Hematopoietic multipotent progenitor cell treated with erythropoietin and hydrocortisone succinate and interleukin-3 and kit ligand, for 8 days (in vitro differentiated cells): Measurements from ENCODE around the gene CEP162.
"Not testable (repeated sequence)": the region's sequence is repeated elsewhere in the genome, so short reads cannot be mapped to it uniquely, and the experiment has no call there.

Experiments
- DNase-seq: peaks from one replicate; pipeline ENCODE4 v3.0.0-alpha.2; 2015

Gene CEP162

GRCh38 chr6:84227434-84228197 is at the start of gene CEP162:
Gene CEP162 (minus strand): TSS chr6:84227643. CDS start chr6:84226393, 1,250 bp downstream.
- peak; percentile 92 for DNase-seq

- DNase-seq = no peak
Observed at GRCh38 chr6:84274856-84275255, 47.4 kb upstream of the CEP162 start.

DNA sequence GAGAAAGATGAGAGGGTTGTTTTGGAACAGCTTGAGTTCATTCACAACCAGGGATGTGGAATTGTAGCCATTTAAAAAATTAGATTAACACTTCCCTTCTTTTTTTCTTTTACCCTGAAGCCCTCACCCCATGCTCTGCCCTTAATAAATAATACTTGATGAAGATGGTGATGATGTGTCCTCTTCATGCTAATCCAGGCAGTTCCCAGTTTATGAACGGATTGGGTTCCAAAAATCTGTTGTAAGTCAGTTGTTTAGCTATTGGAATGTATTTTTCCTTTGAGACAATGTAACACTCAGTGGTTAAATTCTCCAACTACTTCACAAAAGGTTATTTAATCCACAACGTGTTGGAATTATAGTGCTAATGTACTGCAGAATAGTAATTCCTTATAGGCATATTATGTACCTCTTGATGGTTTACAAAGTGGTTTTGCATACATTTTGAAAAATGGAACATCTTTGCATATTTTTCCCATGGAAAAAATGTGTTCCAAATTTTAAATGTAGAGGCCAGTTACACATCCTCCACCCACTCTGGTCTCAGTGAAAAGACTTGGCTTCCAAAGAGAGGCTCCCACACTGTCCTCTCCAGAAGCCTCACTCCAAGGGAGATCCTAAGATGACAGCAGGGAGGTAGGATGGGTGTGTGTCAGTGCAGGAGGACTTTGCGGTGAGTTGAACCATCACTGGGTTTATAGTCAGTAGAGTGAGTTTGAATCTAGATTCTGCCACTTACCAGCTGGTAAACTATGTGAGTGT is 45.8 kb upstream of the CEP162 start:
- no peak for DNase-seq

DNA sequence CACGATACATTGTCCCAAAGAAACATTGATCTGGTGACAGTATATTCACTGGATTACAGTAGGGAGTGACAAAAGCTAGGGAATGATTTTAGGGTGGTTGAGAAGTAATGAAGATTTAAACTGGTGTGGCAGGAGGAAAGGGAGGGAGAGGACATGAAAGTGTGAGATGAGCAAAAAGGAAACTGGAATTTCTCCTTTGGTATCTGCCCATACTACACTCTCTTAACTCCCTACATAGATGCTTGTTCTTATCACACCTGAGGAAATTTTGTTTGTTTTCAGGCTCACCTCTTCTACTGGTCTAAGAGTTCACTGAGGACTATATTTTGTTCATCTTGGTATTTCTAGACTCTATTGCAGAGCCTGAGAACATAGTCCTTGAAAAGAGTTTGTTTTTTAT is 44.9 kb upstream of the CEP162 start:
- no peak for DNase-seq

DNA sequence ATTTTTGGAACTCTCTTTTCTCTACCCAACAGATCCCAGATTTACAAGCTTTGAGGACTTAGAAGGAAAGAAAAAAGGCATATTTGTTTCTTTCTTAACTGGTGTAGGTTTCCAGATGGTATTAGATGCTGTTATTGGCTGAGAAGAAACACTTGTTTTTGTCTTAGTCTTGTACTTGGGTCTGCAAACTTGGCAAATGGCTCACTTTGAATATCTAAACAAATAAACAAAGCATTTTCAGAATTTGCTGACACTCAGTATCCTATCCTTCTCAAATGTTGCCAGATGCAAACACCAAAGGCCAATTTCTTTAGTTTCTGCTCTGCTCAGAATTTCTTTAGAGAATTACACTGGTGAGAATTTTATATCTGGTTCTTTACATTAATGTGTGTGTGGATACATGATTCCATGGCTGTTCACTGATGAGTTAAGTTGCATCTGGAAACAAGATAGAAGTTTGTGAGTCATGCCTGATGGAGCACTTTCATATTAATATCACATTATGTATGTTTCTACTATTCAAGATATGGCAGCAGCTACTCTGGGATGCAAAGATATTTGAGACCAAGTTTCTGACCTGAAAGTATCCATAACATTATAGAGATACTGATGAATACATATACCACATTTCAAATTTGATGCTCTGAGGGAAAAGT is 43.7 kb upstream of the CEP162 start:
- DNase-seq = no peak

- DNase-seq = peak; percentile 85
Observed at GRCh38 chr6:84269947-84270733, 42.7 kb upstream of the CEP162 start.

- DNase-seq = no peak
Observed at GRCh38 chr6:84268781-84269180, 41.3 kb upstream of the CEP162 start.

- DNase-seq = no peak
Observed at GRCh38 chr6:84263557-84263956, 36.1 kb upstream of the CEP162 start.

DNA sequence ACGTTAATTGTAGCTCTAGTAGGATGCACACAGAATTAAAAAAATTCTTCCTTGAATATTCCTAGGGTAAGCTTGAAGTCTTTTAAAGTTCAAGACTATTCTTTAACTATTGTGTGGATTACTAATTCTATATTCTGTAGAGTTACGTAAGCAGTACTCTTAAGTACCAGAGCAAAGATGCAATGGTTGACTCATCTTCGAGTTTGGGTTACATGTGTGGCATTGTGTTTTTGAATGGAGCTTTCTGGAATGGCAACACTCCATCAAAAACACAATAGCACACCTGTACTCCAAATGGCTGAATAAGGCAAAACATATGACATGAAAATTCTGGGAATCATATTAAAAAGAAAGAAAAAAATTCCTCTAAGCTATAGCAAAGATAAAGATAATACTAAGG is 33.5 kb upstream of the CEP162 start:
- no peak for DNase-seq

GRCh38 chr6:84260196-84260595 is 32.8 kb upstream of the CEP162 start:
- no peak for DNase-seq

- DNase-seq = no peak
Observed at GRCh38 chr6:84258866-84259265, 31.4 kb upstream of the CEP162 start.

DNA sequence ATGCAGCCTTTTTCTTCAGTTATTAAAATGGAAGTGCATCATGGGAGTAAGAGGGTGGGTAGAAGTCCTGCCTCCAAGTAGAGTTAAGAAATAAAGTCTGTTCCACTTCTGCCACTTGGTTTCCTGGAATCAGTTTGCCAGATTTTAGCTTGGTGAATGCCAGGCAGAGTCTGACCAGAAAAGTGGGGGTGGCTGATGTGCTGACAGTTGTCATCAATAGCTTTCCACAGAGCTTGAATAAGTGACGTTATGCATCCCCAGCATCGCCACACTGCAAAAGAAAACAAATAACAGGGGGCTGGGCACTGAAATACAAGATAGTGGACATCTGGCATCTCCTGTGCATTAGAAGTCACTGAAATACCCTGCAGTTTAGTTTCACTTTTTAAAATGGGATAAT is 30.8 kb upstream of the CEP162 start:
- DNase-seq = no peak

DNA sequence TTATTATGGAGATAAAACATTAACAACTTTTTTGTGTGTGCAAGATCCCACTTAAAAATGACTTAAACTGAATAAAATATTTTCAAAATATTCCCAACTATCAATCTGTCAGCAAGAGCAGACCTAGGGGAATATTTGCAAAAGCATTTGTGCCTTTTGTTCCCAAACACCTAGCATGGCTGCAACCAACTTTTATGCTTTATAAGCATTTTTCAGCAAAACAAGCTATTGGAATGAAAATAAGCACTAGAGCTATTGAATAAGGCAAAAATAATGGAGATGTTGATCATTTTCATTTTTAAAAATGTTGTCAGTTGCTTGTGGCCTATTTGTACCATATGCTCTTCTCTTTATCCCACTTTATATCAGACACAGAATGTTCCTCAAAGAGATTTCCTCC is 28.2 kb upstream of the CEP162 start:
- no peak for DNase-seq

DNA sequence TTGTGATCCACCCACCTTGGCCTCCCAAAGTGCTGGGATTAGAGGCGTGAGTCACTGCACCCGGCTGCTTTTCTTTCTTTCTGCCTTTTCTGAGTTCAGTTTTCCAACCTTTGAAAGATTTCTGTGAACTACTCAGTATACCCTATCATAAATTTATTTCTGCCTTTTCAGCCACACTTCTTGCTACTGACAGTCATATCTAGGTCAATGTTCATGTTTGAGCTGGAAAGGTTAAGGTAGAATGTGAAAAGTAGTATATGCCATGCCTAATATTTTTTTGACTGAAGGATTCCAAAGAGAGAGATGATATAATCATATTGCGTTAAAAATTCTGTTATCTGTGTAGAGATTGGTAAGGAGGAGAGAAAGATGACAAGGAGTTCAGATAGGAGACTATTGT is 25.9 kb upstream of the CEP162 start:
- no peak for DNase-seq

- no peak for DNase-seq
Observed at GRCh38 chr6:84251891-84252539, 24.6 kb upstream of the CEP162 start.

DNA sequence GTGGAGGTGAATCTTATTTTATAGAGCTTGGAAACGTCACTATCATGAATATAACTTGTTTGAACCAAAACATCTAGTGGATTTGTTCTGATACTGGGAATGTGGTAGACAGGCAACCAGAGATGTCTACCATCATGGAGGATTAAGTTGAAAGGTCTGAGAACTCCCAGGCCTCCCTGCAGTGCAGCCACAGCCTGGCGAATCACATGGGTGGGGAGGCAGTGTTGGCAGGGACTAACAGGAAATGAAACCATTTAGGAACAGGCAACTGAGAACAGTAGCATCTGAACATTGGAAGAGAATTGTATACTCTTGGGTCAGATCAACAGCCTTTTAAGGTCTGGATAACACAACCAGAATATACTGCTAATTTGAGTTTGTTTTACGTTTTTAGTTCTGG is 22.3 kb upstream of the CEP162 start:
- DNase-seq = no peak

- DNase-seq = not testable (repeated sequence)
Observed at GRCh38 chr6:84244416-84245081, 17.1 kb upstream of the CEP162 start.

DNA sequence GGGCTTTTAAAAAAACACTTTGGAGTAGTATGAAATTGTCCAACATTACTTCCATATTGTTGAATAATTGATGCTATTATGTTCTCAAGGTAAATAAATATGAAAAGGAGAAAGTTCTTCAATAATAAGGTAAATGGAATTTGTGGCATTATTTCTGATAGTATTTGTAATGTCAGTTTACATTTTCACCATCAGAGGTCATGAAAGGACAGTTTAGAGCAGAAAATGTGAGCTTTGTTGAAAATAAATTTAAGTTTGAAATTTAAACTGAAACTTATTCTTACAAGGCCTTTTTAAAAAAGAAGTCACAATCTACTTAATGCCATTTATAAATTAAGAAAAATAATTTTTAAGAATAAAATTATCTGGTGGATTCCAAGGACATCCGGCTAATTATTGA is 15.8 kb upstream of the CEP162 start:
- no peak for DNase-seq

DNA sequence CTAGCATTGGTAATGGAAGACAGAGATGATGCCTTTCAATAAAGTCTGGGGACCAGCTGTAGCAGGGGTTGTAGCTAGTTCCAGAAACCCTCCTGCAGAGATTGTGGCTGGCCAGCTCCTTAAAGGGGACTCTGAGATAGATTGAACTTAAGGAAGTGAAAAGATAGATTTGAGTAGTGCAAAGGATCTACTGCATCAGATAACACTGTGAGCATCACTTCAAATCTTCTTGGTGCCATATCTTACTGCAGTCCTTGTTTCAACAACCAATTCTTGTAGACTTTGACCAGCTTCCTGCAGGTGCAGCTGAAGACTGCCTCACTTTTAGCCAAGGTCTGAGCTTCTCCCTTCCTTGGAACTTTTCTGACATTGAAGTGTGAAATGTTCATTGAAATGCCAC is 14.8 kb upstream of the CEP162 start:
- no peak for DNase-seq

- DNase-seq = no peak
Observed at GRCh38 chr6:84228198-84228543, 728 bp upstream of the CEP162 start.

GRCh38 chr6:84227044-84227433 is 404 bp downstream of the CEP162 start:
- no peak for DNase-seq

DNA sequence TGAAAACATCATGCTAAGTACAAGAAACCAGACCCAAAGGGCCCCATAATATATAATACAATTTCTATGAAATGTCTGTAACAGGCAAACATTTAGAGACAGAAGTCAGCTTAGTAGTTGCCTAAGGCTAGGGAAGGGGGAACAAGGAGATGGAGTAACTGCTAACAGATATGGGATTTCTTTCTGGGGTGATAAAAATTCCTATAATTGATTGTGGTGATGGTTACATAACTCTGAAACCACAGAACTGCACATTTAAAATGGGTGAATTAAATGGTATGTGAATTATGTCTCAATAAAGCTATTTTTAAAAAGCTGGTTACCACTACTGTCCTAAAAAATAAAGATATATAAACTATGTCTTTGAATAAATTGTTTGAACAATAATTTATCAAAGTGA is 3.2 kb downstream of the CEP162 start:
- DNase-seq = no peak
